Measurements from ENCODE around the gene ADAMTS3. TPM values are rescaled to one million over a fixed set of nuclear protein-coding genes. Genes with fewer than 3 reads are reported as not detected.

Gene ADAMTS3
- total RNA-seq, 1 experiment from 2014 or later, result 3.2 TPM

- in situ Hi-C loops (cut with HindIII; ENCODE audit: low pct_unique_long_range_greater_than_20kb, low sequenced_read_pairs), result no loop called here
- no peak for DNase-seq (ENCODE audit: low read depth, low spot score)
These were observed 228.1 kb downstream of the ADAMTS3 start for GRCh38 chr4:72340803-72341431.

GRCh38 chr4:72338060-72338459 lies 231.0 kb downstream of the ADAMTS3 start:
- in situ Hi-C loops (cut with HindIII; ENCODE audit: low pct_unique_long_range_greater_than_20kb, low sequenced_read_pairs), result no loop called here
- DNase-seq (ENCODE audit: low read depth, low spot score), result no peak

- in situ Hi-C loops (cut with HindIII; ENCODE audit: low pct_unique_long_range_greater_than_20kb, low sequenced_read_pairs), result no loop called here
- DNase-seq (ENCODE audit: low read depth, low spot score), result no peak
These were observed 238.6 kb downstream of the ADAMTS3 start for GRCh38 chr4:72330381-72330780.

GRCh38 chr4:72326692-72327632 lies 242.1 kb downstream of the ADAMTS3 start:
- DNase-seq (ENCODE audit: low read depth, low spot score), result peak; percentile 60

GRCh38 chr4:72325215-72325614 lies 243.8 kb downstream of the ADAMTS3 start:
- in situ Hi-C loops (cut with HindIII; ENCODE audit: low pct_unique_long_range_greater_than_20kb, low sequenced_read_pairs), result no loop called here
- no peak for DNase-seq (ENCODE audit: low read depth, low spot score)

More at GRCh38 chr4:72326692-72327632, 242.1 kb downstream of the ADAMTS3 start:
- in situ Hi-C loops (cut with HindIII; ENCODE audit: low pct_unique_long_range_greater_than_20kb, low sequenced_read_pairs), result no loop called here

GRCh38 chr4:72323227-72323626 lies 245.8 kb downstream of the ADAMTS3 start:
- no peak for DNase-seq (ENCODE audit: low read depth, low spot score)
- in situ Hi-C loops (cut with HindIII; ENCODE audit: low pct_unique_long_range_greater_than_20kb, low sequenced_read_pairs), result no loop called here

- DNase-seq (ENCODE audit: low read depth, low spot score), result no peak
- in situ Hi-C loops (cut with HindIII; ENCODE audit: low pct_unique_long_range_greater_than_20kb, low sequenced_read_pairs), result no loop called here
These were observed 248.6 kb downstream of the ADAMTS3 start for GRCh38 chr4:72320223-72320948.

- in situ Hi-C loops (cut with HindIII; ENCODE audit: low pct_unique_long_range_greater_than_20kb, low sequenced_read_pairs), result no loop called here
- peak; percentile 79 for DNase-seq (ENCODE audit: low read depth, low spot score)
These were observed 249.4 kb downstream of the ADAMTS3 start for GRCh38 chr4:72319601-72320021.

GRCh38 chr4:72318421-72319170 lies 250.4 kb downstream of the ADAMTS3 start:
- in situ Hi-C loops (cut with HindIII; ENCODE audit: low pct_unique_long_range_greater_than_20kb, low sequenced_read_pairs), result no loop called here
- DNase-seq (ENCODE audit: low read depth, low spot score), result no peak

- in situ Hi-C loops (cut with HindIII; ENCODE audit: low pct_unique_long_range_greater_than_20kb, low sequenced_read_pairs), result no loop called here
- peak; percentile 94 for DNase-seq (ENCODE audit: low read depth, low spot score)
These were observed 254.2 kb downstream of the ADAMTS3 start for GRCh38 chr4:72314869-72315268.

GRCh38 chr4:72313121-72313520 lies 255.9 kb downstream of the ADAMTS3 start:
- DNase-seq (ENCODE audit: low read depth, low spot score), result peak; percentile 63
- in situ Hi-C loops (cut with HindIII; ENCODE audit: low pct_unique_long_range_greater_than_20kb, low sequenced_read_pairs), result no loop called here

- DNase-seq (ENCODE audit: low read depth, low spot score), result peak; percentile 82
These were observed 256.9 kb downstream of the ADAMTS3 start for GRCh38 chr4:72312032-72312650.

GRCh38 chr4:72311291-72311690 lies 257.7 kb downstream of the ADAMTS3 start:
- in situ Hi-C loops (cut with HindIII; ENCODE audit: low pct_unique_long_range_greater_than_20kb, low sequenced_read_pairs), result no loop called here
- DNase-seq (ENCODE audit: low read depth, low spot score), result no peak

More at GRCh38 chr4:72312032-72312650, 256.9 kb downstream of the ADAMTS3 start:
- in situ Hi-C loops (cut with HindIII; ENCODE audit: low pct_unique_long_range_greater_than_20kb, low sequenced_read_pairs), result no loop called here

- in situ Hi-C loops (cut with HindIII; ENCODE audit: low pct_unique_long_range_greater_than_20kb, low sequenced_read_pairs), result no loop called here
- DNase-seq (ENCODE audit: low read depth, low spot score), result no peak
These were observed 263.4 kb downstream of the ADAMTS3 start for GRCh38 chr4:72305620-72306019.

GRCh38 chr4:72305080-72305479 lies 263.9 kb downstream of the ADAMTS3 start:
- in situ Hi-C loops (cut with HindIII; ENCODE audit: low pct_unique_long_range_greater_than_20kb, low sequenced_read_pairs), result no loop called here
- no peak for DNase-seq (ENCODE audit: low read depth, low spot score)

GRCh38 chr4:72302981-72303704 lies 265.9 kb downstream of the ADAMTS3 start:
- in situ Hi-C loops (cut with HindIII; ENCODE audit: low pct_unique_long_range_greater_than_20kb, low sequenced_read_pairs), result no loop called here
- DNase-seq (ENCODE audit: low read depth, low spot score), result peak; percentile 69
